Measurements from ENCODE around the gene NDUFS1. TPM values are rescaled to one million over a fixed set of nuclear protein-coding genes. Genes with fewer than 3 reads are reported as not detected.
"Not testable (repeated sequence)": the region's sequence is repeated elsewhere in the genome, so short reads cannot be mapped to it uniquely, and the experiment has no call there.

The NDUFS1 gene
- total and polyA plus RNA-seq, 2 donors (not counting 1 experiment from before 2014, with no cell fraction given) = 12.3 to 46.3 TPM

DNA sequence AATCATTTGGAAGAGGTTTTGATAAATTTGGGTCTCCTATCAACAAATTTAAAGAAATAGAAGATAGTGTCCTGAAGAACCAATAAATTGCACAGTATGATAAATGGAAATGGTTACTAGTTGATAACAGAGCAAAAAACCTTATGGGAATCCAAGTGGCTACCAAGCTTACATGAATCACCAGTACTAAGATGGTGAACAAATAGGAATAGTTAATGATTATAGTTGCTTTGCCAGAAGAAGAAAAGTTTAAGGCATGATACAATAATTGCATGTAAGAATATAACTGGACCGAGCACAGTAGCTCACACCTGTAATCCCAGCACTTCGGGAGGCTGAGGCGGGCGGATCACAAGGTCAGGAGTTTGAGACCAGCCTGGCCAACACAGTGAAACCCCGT lies 53.7 kb downstream of the NDUFS1 start:
- Mint-ChIP-seq H3K4me3 (no peak overlapping the region), H3K27me3 (no peaks in the 10 kb centered on the region), H3K27ac (no peak overlapping the region), H3K4me1 (no peaks in the 10 kb centered on the region), H3K9me3 (ENCODE audit: insufficient read depth) (no peaks in the 10 kb centered on the region)
- Histone ChIP-seq H3K79me2 (ENCODE audit: control insufficient read depth, insufficient read depth, low read length) (no peaks in the 10 kb centered on the region), H3K9me3 (ENCODE audit: control extremely low read depth in 1 of 3, control insufficient read depth in 2 of 3, insufficient read depth in 1 of 3, low read length in 2 of 3) (peaks cover 0 to 4% (median 0%) of the 10 kb centered on the region in 3 donors), H3K9ac (ENCODE audit: low read length) (no peak overlapping the region), H3K4me1 (ENCODE audit: control insufficient read depth in 2 of 2, insufficient read depth in 2 of 2, low read length in 2 of 2) (no peaks in the 10 kb centered on the region), H4K20me1 (ENCODE audit: control insufficient read depth, insufficient read depth, low read length, poor library complexity, severe bottlenecking) (no peaks in the 10 kb centered on the region), H3K4me2 (replicated peaks; ENCODE audit: low read depth, low read length, poor library complexity, severe bottlenecking) (no peak overlapping the region), H3K4me3 (ENCODE audit: control extremely low read depth in 1 of 5, extremely low read depth in 1 of 5, insufficient read depth in 1 of 5, low read depth in 2 of 5, low read length in 4 of 5) (no peak overlapping the region), H3K36me3 (replicated peaks in 1 of 2; ENCODE audit: control extremely low read depth in 1 of 2, control insufficient read depth in 1 of 2, extremely low read depth in 1 of 2, insufficient read depth in 2 of 2, low read length in 1 of 2) (no peaks in the 10 kb centered on the region), H3K27me3 (replicated peaks in 1 of 4; ENCODE audit: control extremely low read depth in 1 of 4, control insufficient read depth in 3 of 4, insufficient read depth in 4 of 4, low read length in 3 of 4) (no peaks in the 10 kb centered on the region), H2AFZ (ENCODE audit: insufficient read depth, low read depth, low read length, poor library complexity, severe bottlenecking) (no peak overlapping the region), H3K27ac (ENCODE audit: low read length in 2 of 2) (no peak overlapping the region)
- TF ChIP-seq, protein P1, sequence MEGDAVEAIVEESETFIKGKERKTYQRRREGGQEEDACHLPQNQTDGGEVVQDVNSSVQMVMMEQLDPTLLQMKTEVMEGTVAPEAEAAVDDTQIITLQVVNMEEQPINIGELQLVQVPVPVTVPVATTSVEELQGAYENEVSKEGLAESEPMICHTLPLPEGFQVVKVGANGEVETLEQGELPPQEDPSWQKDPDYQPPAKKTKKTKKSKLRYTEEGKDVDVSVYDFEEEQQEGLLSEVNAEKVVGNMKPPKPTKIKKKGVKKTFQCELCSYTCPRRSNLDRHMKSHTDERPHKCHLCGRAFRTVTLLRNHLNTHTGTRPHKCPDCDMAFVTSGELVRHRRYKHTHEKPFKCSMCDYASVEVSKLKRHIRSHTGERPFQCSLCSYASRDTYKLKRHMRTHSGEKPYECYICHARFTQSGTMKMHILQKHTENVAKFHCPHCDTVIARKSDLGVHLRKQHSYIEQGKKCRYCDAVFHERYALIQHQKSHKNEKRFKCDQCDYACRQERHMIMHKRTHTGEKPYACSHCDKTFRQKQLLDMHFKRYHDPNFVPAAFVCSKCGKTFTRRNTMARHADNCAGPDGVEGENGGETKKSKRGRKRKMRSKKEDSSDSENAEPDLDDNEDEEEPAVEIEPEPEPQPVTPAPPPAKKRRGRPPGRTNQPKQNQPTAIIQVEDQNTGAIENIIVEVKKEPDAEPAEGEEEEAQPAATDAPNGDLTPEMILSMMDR (IDR thresholded peaks at IDR 0.05) = no peak
- no peak for TF ChIP-seq EZH2 (IDR thresholded peaks at IDR 0.05; ENCODE audit: borderline replicate concordance, insufficient read depth, low read depth, low read length, poor library complexity, severe bottlenecking)
- ChIA-PET CTCF (no interaction called here), POLR2A (no interaction called here)
- ATAC-seq (ENCODE audit: low read depth) (no peak), DNase-seq (no peak)
- WGBS (ENCODE audit: insufficient coverage) = no CpG with 5 or more reads among the region's 5 CpGs
- intact Hi-C loops (cut with micrococcal nuclease) = no loop called here

DNA sequence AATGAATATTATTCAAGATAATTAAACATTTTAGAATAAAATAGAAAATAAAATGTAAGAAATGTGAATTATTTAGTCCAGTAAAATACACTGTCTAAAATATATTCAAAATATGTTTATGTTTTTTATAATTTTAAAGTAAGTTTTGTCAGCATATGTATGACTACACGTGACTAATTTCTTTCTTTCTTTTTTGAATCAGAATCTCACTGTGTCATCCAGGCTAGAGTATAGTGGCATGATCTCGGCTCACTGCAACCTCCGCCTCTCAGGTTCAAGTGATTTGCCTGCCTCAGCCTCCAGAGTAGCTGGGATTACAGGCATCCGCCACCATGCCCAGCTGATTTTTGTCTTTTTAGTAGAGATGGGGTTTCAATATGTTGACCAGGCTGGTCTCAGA lies 54.2 kb downstream of the NDUFS1 start:
- no peaks in the 10 kb centered on the region for H3K79me2 ChIP-seq (ENCODE audit: control insufficient read depth, insufficient read depth, low read length)
- no peak overlapping the region for H3K9ac ChIP-seq (ENCODE audit: low read length)
- no peaks in the 10 kb centered on the region for H4K20me1 ChIP-seq (ENCODE audit: control insufficient read depth, insufficient read depth, low read length, poor library complexity, severe bottlenecking)
- ATAC-seq (ENCODE audit: low read depth) (no peak), DNase-seq (no peak)
- Mint-ChIP-seq H3K4me3 (no peak overlapping the region), H3K9me3 (ENCODE audit: insufficient read depth) (no peaks in the 10 kb centered on the region), H3K27me3 (no peaks in the 10 kb centered on the region), H3K27ac (no peak overlapping the region), H3K4me1 (no peaks in the 10 kb centered on the region)
- no peak overlapping the region for H3K4me3 ChIP-seq (ENCODE audit: control extremely low read depth in 1 of 5, extremely low read depth in 1 of 5, insufficient read depth in 1 of 5, low read depth in 2 of 5, low read length in 4 of 5)
- WGBS (ENCODE audit: insufficient coverage) = 86% methylated on average over 3 of the region's 4 CpGs
- H2AFZ ChIP-seq (ENCODE audit: insufficient read depth, low read depth, low read length, poor library complexity, severe bottlenecking) = no peak overlapping the region
- no peaks in the 10 kb centered on the region for H3K27me3 ChIP-seq (replicated peaks in 1 of 4; ENCODE audit: control extremely low read depth in 1 of 4, control insufficient read depth in 3 of 4, insufficient read depth in 4 of 4, low read length in 3 of 4)
- ChIA-PET CTCF (no interaction called here), POLR2A (interaction anchor here (0.7 kb wide), 1 partner anchor 22 kb away, joined by 5 read pairs; no protein-coding TSS in a partner anchor)
- H3K9me3 ChIP-seq (ENCODE audit: control extremely low read depth in 1 of 3, control insufficient read depth in 2 of 3, insufficient read depth in 1 of 3, low read length in 2 of 3) = peaks cover 0 to 4% (median 0%) of the 10 kb centered on the region in 3 donors
- no peaks in the 10 kb centered on the region for H3K4me1 ChIP-seq (ENCODE audit: control insufficient read depth in 2 of 2, insufficient read depth in 2 of 2, low read length in 2 of 2)
- no peaks in the 10 kb centered on the region for H3K36me3 ChIP-seq (replicated peaks in 1 of 2; ENCODE audit: control extremely low read depth in 1 of 2, control insufficient read depth in 1 of 2, extremely low read depth in 1 of 2, insufficient read depth in 2 of 2, low read length in 1 of 2)
- no peak overlapping the region for H3K4me2 ChIP-seq (replicated peaks; ENCODE audit: low read depth, low read length, poor library complexity, severe bottlenecking)
- intact Hi-C loops (cut with micrococcal nuclease) = no loop called here
- H3K27ac ChIP-seq (ENCODE audit: low read length in 2 of 2) = no peak overlapping the region
- no peak for TF ChIP-seq EZH2 (IDR thresholded peaks at IDR 0.05; ENCODE audit: borderline replicate concordance, insufficient read depth, low read depth, low read length, poor library complexity, severe bottlenecking)
- TF ChIP-seq, protein P1 (IDR thresholded peaks at IDR 0.05) = no peak

DNA sequence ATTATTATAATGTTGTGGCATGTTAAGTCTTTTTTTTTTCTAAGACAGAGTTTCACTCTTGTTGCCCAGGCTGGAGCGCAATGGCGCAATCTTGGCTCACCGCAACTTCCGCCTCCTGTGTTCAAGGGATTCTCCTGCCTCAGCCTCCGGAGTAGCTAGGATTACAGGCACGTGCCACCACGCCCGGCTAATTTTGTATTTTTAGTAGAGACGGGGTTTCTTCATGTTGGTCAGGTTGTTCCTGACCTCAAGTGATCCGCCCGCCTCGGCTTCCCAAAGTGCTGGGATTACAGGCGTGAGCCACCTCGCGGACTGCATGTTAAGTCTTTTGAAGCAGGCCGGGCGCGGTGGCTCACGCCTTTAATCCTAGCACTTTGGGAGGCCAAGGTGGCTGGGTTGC lies 60.4 kb downstream of the NDUFS1 start:
- H3K27me3 Mint-ChIP-seq, CTCF ChIA-PET, POLR2A ChIA-PET: not testable (repeated sequence)

More for the DNA sequence above, 60.4 kb downstream of the NDUFS1 start:
- H3K9me3 Mint-ChIP-seq (ENCODE audit: insufficient read depth); H3K36me3 ChIP-seq (replicated peaks in 1 of 2; ENCODE audit: control extremely low read depth in 1 of 2, control insufficient read depth in 1 of 2, extremely low read depth in 1 of 2, insufficient read depth in 2 of 2, low read length in 1 of 2); DNase-seq; H3K4me2 ChIP-seq (replicated peaks; ENCODE audit: low read depth, low read length, poor library complexity, severe bottlenecking); intact Hi-C loops (cut with micrococcal nuclease); H3K27ac Mint-ChIP-seq; H3K27me3 ChIP-seq (replicated peaks in 1 of 4; ENCODE audit: control extremely low read depth in 1 of 4, control insufficient read depth in 3 of 4, insufficient read depth in 4 of 4, low read length in 3 of 4); H3K9me3 ChIP-seq (ENCODE audit: control extremely low read depth in 1 of 3, control insufficient read depth in 2 of 3, insufficient read depth in 1 of 3, low read length in 2 of 3); H3K4me3 Mint-ChIP-seq; H4K20me1 ChIP-seq (ENCODE audit: control insufficient read depth, insufficient read depth, low read length, poor library complexity, severe bottlenecking); H3K79me2 ChIP-seq (ENCODE audit: control insufficient read depth, insufficient read depth, low read length); H3K27ac ChIP-seq (ENCODE audit: low read length in 2 of 2); H3K4me1 ChIP-seq (ENCODE audit: control insufficient read depth in 2 of 2, insufficient read depth in 2 of 2, low read length in 2 of 2); H3K9ac ChIP-seq (ENCODE audit: low read length); H3K4me3 ChIP-seq (ENCODE audit: control extremely low read depth in 1 of 5, extremely low read depth in 1 of 5, insufficient read depth in 1 of 5, low read depth in 2 of 5, low read length in 4 of 5); H2AFZ ChIP-seq (ENCODE audit: insufficient read depth, low read depth, low read length, poor library complexity, severe bottlenecking); ATAC-seq (ENCODE audit: low read depth); H3K4me1 Mint-ChIP-seq: not testable (repeated sequence)
- over 99% methylated on average over 15 of the region's 19 CpGs for whole genome bisulfite sequencing (ENCODE audit: insufficient coverage)

Data from B cell (primary cell).